Stimulated activated naive CD8-positive, alpha-beta T cell treated with anti-CD3 and anti-CD28 coated beads, Interleukin-15, Interleukin-2, amounts not matched to agents 100 ng/mL and 50 ng/mL, for 24 hours (primary cell): ENCODE measurements around the gene PASK.
A peak's percentile ranks its signal among the peaks of the same experiment; 100 is the strongest.

Experiments
- H3K27ac Mint-ChIP-seq: one replicate; pipeline ENCODE4 v1.8.0; 2021; ENCODE audit warnings: mild to moderate bottlenecking, mixed read lengths
- H3K27me3 Mint-ChIP-seq: one replicate; pipeline ENCODE4 v1.8.0; 2021; ENCODE audit warnings: mixed read lengths
- H3K36me3 Mint-ChIP-seq: one replicate; pipeline ENCODE4 v1.8.0; 2021; ENCODE audit warnings: low read depth, mixed read lengths
- H3K4me1 Mint-ChIP-seq: one replicate; pipeline ENCODE4 v1.8.0; 2021; ENCODE audit warnings: low read depth, mixed read lengths
- H3K4me3 Mint-ChIP-seq: one replicate; pipeline ENCODE4 v1.8.0; 2021; ENCODE audit warnings: mild to moderate bottlenecking, mixed read lengths
- H3K9me3 Mint-ChIP-seq: one replicate; pipeline ENCODE4 v1.8.0; 2021; ENCODE audit warnings: mixed read lengths

Gene PASK

GRCh38 chr2:241142593-241142992 lies 6.7 kb downstream of the PASK start:
- Mint-ChIP-seq H3K27me3 (no peaks in the 10 kb centered on the region), H3K36me3 (peaks cover 40% of the 10 kb centered on the region), H3K4me1 (peaks cover 10% of the 10 kb centered on the region), H3K4me3 (no peak overlapping the region), H3K27ac (no peak overlapping the region), H3K9me3 (no peaks in the 10 kb centered on the region)

- H3K9me3 Mint-ChIP-seq: no peaks in the 10 kb centered on the region
- no peaks in the 10 kb centered on the region for H3K27me3 Mint-ChIP-seq
- peaks cover 40% of the 10 kb centered on the region for H3K36me3 Mint-ChIP-seq
- H3K4me3 Mint-ChIP-seq: no peak overlapping the region
- peaks cover 9% of the 10 kb centered on the region for H3K4me1 Mint-ChIP-seq
- peak overlapping the region; percentile 8 for H3K27ac Mint-ChIP-seq
Measured at GRCh38 chr2:241142063-241142462, 7.2 kb downstream of the PASK start.

- peaks cover 42% of the 10 kb centered on the region for H3K36me3 Mint-ChIP-seq
- H3K4me3 Mint-ChIP-seq: no peak overlapping the region
- no peaks in the 10 kb centered on the region for H3K9me3 Mint-ChIP-seq
- peaks cover 2% of the 10 kb centered on the region for H3K4me1 Mint-ChIP-seq
- H3K27ac Mint-ChIP-seq: peak overlapping the region; percentile 27
- H3K27me3 Mint-ChIP-seq: no peaks in the 10 kb centered on the region
Measured at GRCh38 chr2:241141214-241141770, 8.0 kb downstream of the PASK start.

GRCh38 chr2:241140445-241140840 lies 8.8 kb downstream of the PASK start:
- H3K9me3 Mint-ChIP-seq: no peaks in the 10 kb centered on the region
- H3K27me3 Mint-ChIP-seq: no peaks in the 10 kb centered on the region
- H3K36me3 Mint-ChIP-seq: peaks cover 44% of the 10 kb centered on the region
- H3K27ac Mint-ChIP-seq: no peak overlapping the region
- H3K4me1 Mint-ChIP-seq: no peaks in the 10 kb centered on the region
- no peak overlapping the region for H3K4me3 Mint-ChIP-seq

GRCh38 chr2:241139531-241140444 lies 9.5 kb downstream of the PASK start:
- Mint-ChIP-seq H3K27me3 (no peaks in the 10 kb centered on the region), H3K4me1 (no peaks in the 10 kb centered on the region), H3K36me3 (peaks cover 41% of the 10 kb centered on the region), H3K4me3 (no peak overlapping the region), H3K27ac (no peak overlapping the region), H3K9me3 (no peaks in the 10 kb centered on the region)

GRCh38 chr2:241138471-241138870 lies 10.8 kb downstream of the PASK start:
- peaks cover 48% of the 10 kb centered on the region for H3K36me3 Mint-ChIP-seq
- no peaks in the 10 kb centered on the region for H3K9me3 Mint-ChIP-seq
- no peaks in the 10 kb centered on the region for H3K4me1 Mint-ChIP-seq
- H3K4me3 Mint-ChIP-seq: no peak overlapping the region
- no peak overlapping the region for H3K27ac Mint-ChIP-seq
- no peaks in the 10 kb centered on the region for H3K27me3 Mint-ChIP-seq

GRCh38 chr2:241137276-241138190 lies 11.7 kb downstream of the PASK start:
- Mint-ChIP-seq H3K4me3 (no peak overlapping the region), H3K27ac (no peak overlapping the region), H3K9me3 (no peaks in the 10 kb centered on the region), H3K27me3 (no peaks in the 10 kb centered on the region), H3K36me3 (peaks cover 50% of the 10 kb centered on the region), H3K4me1 (no peaks in the 10 kb centered on the region)

- H3K27me3 Mint-ChIP-seq: no peaks in the 10 kb centered on the region
- no peak overlapping the region for H3K27ac Mint-ChIP-seq
- H3K4me3 Mint-ChIP-seq: no peak overlapping the region
- H3K4me1 Mint-ChIP-seq: no peaks in the 10 kb centered on the region
- H3K9me3 Mint-ChIP-seq: no peaks in the 10 kb centered on the region
- peaks cover 45% of the 10 kb centered on the region for H3K36me3 Mint-ChIP-seq
Measured at GRCh38 chr2:241136661-241137260, 12.5 kb downstream of the PASK start.

- peaks cover 42% of the 10 kb centered on the region for H3K36me3 Mint-ChIP-seq
- H3K4me1 Mint-ChIP-seq: no peaks in the 10 kb centered on the region
- no peak overlapping the region for H3K4me3 Mint-ChIP-seq
- H3K9me3 Mint-ChIP-seq: no peaks in the 10 kb centered on the region
- no peaks in the 10 kb centered on the region for H3K27me3 Mint-ChIP-seq
- no peak overlapping the region for H3K27ac Mint-ChIP-seq
Measured at GRCh38 chr2:241136191-241136590, 13.1 kb downstream of the PASK start.

GRCh38 chr2:241135737-241136136 lies 13.5 kb downstream of the PASK start:
- Mint-ChIP-seq H3K4me3 (no peak overlapping the region), H3K27me3 (no peaks in the 10 kb centered on the region), H3K27ac (no peak overlapping the region), H3K9me3 (no peaks in the 10 kb centered on the region), H3K36me3 (peaks cover 42% of the 10 kb centered on the region), H3K4me1 (no peaks in the 10 kb centered on the region)

GRCh38 chr2:241134711-241135110 lies 14.6 kb downstream of the PASK start:
- no peaks in the 10 kb centered on the region for H3K4me1 Mint-ChIP-seq
- H3K27ac Mint-ChIP-seq: no peak overlapping the region
- no peak overlapping the region for H3K4me3 Mint-ChIP-seq
- no peaks in the 10 kb centered on the region for H3K9me3 Mint-ChIP-seq
- peaks cover 46% of the 10 kb centered on the region for H3K36me3 Mint-ChIP-seq
- no peaks in the 10 kb centered on the region for H3K27me3 Mint-ChIP-seq

- Mint-ChIP-seq H3K27ac (no peak overlapping the region), H3K4me1 (peaks cover 10% of the 10 kb centered on the region), H3K4me3 (no peak overlapping the region), H3K36me3 (peaks cover 43% of the 10 kb centered on the region), H3K9me3 (no peaks in the 10 kb centered on the region), H3K27me3 (no peaks in the 10 kb centered on the region)
Measured at GRCh38 chr2:241133436-241133820, 15.8 kb downstream of the PASK start.

- H3K4me1 Mint-ChIP-seq: peaks cover 16% of the 10 kb centered on the region
- no peak overlapping the region for H3K27ac Mint-ChIP-seq
- H3K27me3 Mint-ChIP-seq: no peaks in the 10 kb centered on the region
- H3K4me3 Mint-ChIP-seq: no peak overlapping the region
- H3K36me3 Mint-ChIP-seq: peaks cover 46% of the 10 kb centered on the region
- H3K9me3 Mint-ChIP-seq: no peaks in the 10 kb centered on the region
Measured at GRCh38 chr2:241132538-241133435, 16.5 kb downstream of the PASK start.

GRCh38 chr2:241131531-241131930 lies 17.7 kb downstream of the PASK start:
- no peaks in the 10 kb centered on the region for H3K9me3 Mint-ChIP-seq
- H3K4me3 Mint-ChIP-seq: no peak overlapping the region
- H3K27ac Mint-ChIP-seq: no peak overlapping the region
- H3K36me3 Mint-ChIP-seq: peaks cover 50% of the 10 kb centered on the region
- H3K27me3 Mint-ChIP-seq: no peaks in the 10 kb centered on the region
- peaks cover 25% of the 10 kb centered on the region for H3K4me1 Mint-ChIP-seq
